Brain microvascular endothelial cell (primary cell): ENCODE results near the gene PSPN.

Source experiments
- DNase-seq: peaks from one replicate; pipeline ENCODE4 v3.0.0-alpha.2; 2020
- H3K27ac ChIP-seq: fragments of 250-450 bp; sonication (Bioruptor Pico); 2 replicates; pipeline ENCODE4 v1.5.1; 2020; ENCODE audit warnings: mild to moderate bottlenecking, moderate library complexity
- H3K27me3 ChIP-seq: fragments of 250-450 bp; sonication (Bioruptor Pico); replicated peaks from 2 replicates; pipeline ENCODE4 v1.5.1; 2020; ENCODE audit warnings: mild to moderate bottlenecking
- H3K36me3 ChIP-seq: fragments of 250-450 bp; sonication (Bioruptor Pico); replicated peaks from 2 replicates; pipeline ENCODE4 v1.5.1; 2020; ENCODE audit warnings: mild to moderate bottlenecking
- H3K4me3 ChIP-seq: 2 replicates; pipeline ENCODE4 v1.5.1; 2011; ENCODE audit warnings: low read depth, mild to moderate bottlenecking, control low read depth, low read length, moderate library complexity
- CTCF ChIP-seq: IDR thresholded peaks from 2 replicates; pipeline ENCODE4 v1.5.1; 2011; ENCODE audit warnings: low read depth, mild to moderate bottlenecking, moderate library complexity, low read length, control low read depth, inconsistent platforms; ENCODE audit errors: missing control alignments
- in situ Hi-C: cut with HindIII; loops from 2 replicates; pipeline ENCODE4 v1.10.0; 2017; ENCODE audit warnings: low sequenced_read_pairs, low pct_ligation_motif_present

PSPN gene

DNA sequence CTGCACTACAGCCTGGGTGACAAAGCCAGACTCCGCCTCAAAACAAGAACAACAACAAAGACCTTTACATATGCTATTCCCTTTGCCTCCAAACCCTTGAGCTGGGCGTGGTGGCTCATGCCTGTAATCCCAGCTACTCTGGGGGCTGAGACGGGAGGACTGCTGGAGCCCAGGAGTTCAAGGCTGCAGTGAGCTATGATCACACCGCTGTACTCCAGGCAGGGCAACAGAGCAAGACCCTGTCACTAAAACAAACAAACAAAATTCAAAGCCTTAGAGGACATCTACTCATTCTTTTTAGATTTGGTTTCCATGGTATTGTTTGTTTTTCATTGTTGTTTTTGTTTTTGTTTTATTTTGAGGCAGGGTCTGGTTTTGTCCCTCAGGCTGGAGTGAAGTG is 50.1 kb downstream of the PSPN start:
- H3K27ac ChIP-seq: no peak overlapping the region

More for the DNA sequence above, 50.1 kb downstream of the PSPN start:
- Histone ChIP-seq H3K4me3 (no peak overlapping the region), H3K36me3 (no peaks in the 10 kb centered on the region), H3K27me3 (no peaks in the 10 kb centered on the region)
- no peak for DNase-seq
- TF ChIP-seq CTCF: no peak
- in situ Hi-C loops: no loop called here
